Mucosa of descending colon (tissue), 3 donors: ENCODE measurements around the gene SMARCB1. TPM values are rescaled to one million over a fixed set of nuclear protein-coding genes. Genes with fewer than 3 reads are reported as not detected.

Source experiments
- ATAC-seq: fragments of 200-7000 bp; cut with Tn5 transposase; one replicate; pipeline ENCODE4 v1.9.1; 2020; ENCODE audit warnings: mild to moderate bottlenecking, moderate library complexity
- DNase-seq, 3 donors: peaks; one replicate each; pipeline ENCODE4 v3.0.0-alpha.2; 2020
- H3K36me3 ChIP-seq: fragments of 200-600 bp; one replicate; pipeline ENCODE4 v1.8.0; 2021; ENCODE audit warnings: low read depth, mild to moderate bottlenecking
- H3K4me1 ChIP-seq: fragments of 200-600 bp; one replicate; pipeline ENCODE4 v1.8.0; 2021; ENCODE audit warnings: low read depth, mild to moderate bottlenecking
- H3K4me3 ChIP-seq: fragments of 200-600 bp; one replicate; pipeline ENCODE4 v1.8.0; 2021; ENCODE audit warnings: mild to moderate bottlenecking
- H3K9me3 ChIP-seq: fragments of 200-600 bp; one replicate; pipeline ENCODE4 v1.8.0; 2021; ENCODE audit warnings: mild to moderate bottlenecking
- CTCF ChIP-seq: fragments of 200-600 bp; IDR thresholded peaks from one replicate; pipeline ENCODE4 v1.8.0; 2022; ENCODE audit warnings: antibody characterized with exemption, mild to moderate bottlenecking
- intact Hi-C, 2 donors: fragments of 100-400 bp; cut with DNase I in 1 of 2; cut with micrococcal nuclease in 1 of 2; formaldehyde crosslinking; loops; one replicate each; pipeline versions ENCODE4 v1.11.0 to v1.11.1; 2022; cut with DNase I, micrococcal nuclease
- long read RNA-seq, 2 donors: library from polyadenylated mRNA; unstranded; transcript quantifications; one replicate each; pipeline ENCODE4 v2.0.0, GENCODE V29; 2019 to 2021
- total RNA-seq, 3 donors: library from RNA; stranded (reverse); fragmentation: NEBNext Ultra II Directional in 2 of 3; extraction: Animal tissue kit (Norgen Biotek cat#: 25700) in 2 of 3; gene quantifications; one replicate each; pipeline versions ENCODE4 v1.2.1 to v1.2.4, GENCODE V29; 2021 to 2023
- donor health status: DM: no; HTN: no; CAD: no; lungs with moderate emphysema.
- donor health status: DM: no; HTN: no; CAD: no.
- donor health status: DM: no; HTN: yes; CAD: no.

Gene SMARCB1
- total RNA-seq: 10 to 100 TPM; 60.1 to 85.1 (median 69.3) TPM
- long read RNA-seq, donor 1, full-length matches to known transcripts: 138 of 146 reads
- long read RNA-seq, donor 1, partial matches to known transcripts: 3 of 146 reads
- long read RNA-seq, donor 1, other reads (novel, unspliced or antisense): 5 of 146 reads
- long read RNA-seq, donor 2, full-length matches to known transcripts: 111 of 122 reads
- long read RNA-seq, donor 2, partial matches to known transcripts: 3 of 122 reads
- long read RNA-seq, donor 2, other reads (novel, unspliced or antisense): 8 of 122 reads

GRCh38 chr22:23786752-23787599 lies at the start of gene SMARCB1:
Gene SMARCB1, plus strand, starts transcription at chr22:23786966. Its CDS starts 204 bp downstream, at chr22:23787170.
- H3K4me1 ChIP-seq: peaks cover 30% of the 10 kb centered on the region
- H3K4me3 ChIP-seq: peak within 1 kb of the TSS; percentile 86
- intact Hi-C loops: no loop called here
- H3K9me3 ChIP-seq: no peaks in the 10 kb centered on the region
- no peaks in the 10 kb centered on the region for H3K36me3 ChIP-seq
- no peak for TF ChIP-seq CTCF
- DNase-seq (peak; percentile 91 to 95 (median 94)), ATAC-seq (peak; percentile 98)

- intact Hi-C loops: no loop called here
- ATAC-seq (no peak), DNase-seq (no peak)
- TF ChIP-seq CTCF: no peak
- no peaks in the 10 kb centered on the region for H3K9me3 ChIP-seq
- no peaks in the 10 kb centered on the region for H3K4me1 ChIP-seq
- H3K36me3 ChIP-seq: no peaks in the 10 kb centered on the region
- H3K4me3 ChIP-seq: no peak overlapping the region
Observed at GRCh38 chr22:23737696-23738095, 49.1 kb upstream of the SMARCB1 start.

- ATAC-seq (no peak), DNase-seq (no peak)
- TF ChIP-seq CTCF: no peak
- no peak overlapping the region for H3K4me3 ChIP-seq
- intact Hi-C loops: no loop called here
- H3K9me3 ChIP-seq: no peaks in the 10 kb centered on the region
- H3K4me1 ChIP-seq: no peaks in the 10 kb centered on the region
- H3K36me3 ChIP-seq: no peaks in the 10 kb centered on the region
Observed at GRCh38 chr22:23742505-23743264, 44.1 kb upstream of the SMARCB1 start.

- intact Hi-C loops: no loop called here
- Histone ChIP-seq H3K4me3 (no peak overlapping the region), H3K36me3 (no peaks in the 10 kb centered on the region), H3K9me3 (no peaks in the 10 kb centered on the region), H3K4me1 (no peaks in the 10 kb centered on the region)
- no peak for TF ChIP-seq CTCF
- DNase-seq (no peak), ATAC-seq (no peak)
Observed at GRCh38 chr22:23743303-23743705, 43.5 kb upstream of the SMARCB1 start.

GRCh38 chr22:23744001-23744400 lies 42.8 kb upstream of the SMARCB1 start:
- no peaks in the 10 kb centered on the region for H3K9me3 ChIP-seq
- H3K4me3 ChIP-seq: no peak overlapping the region
- no peak for DNase-seq
- intact Hi-C loops: no loop called here
- TF ChIP-seq CTCF: no peak
- no peaks in the 10 kb centered on the region for H3K4me1 ChIP-seq
- ATAC-seq: no peak
- H3K36me3 ChIP-seq: no peaks in the 10 kb centered on the region
